Measurements from ENCODE around the gene CYB561.

DNA sequence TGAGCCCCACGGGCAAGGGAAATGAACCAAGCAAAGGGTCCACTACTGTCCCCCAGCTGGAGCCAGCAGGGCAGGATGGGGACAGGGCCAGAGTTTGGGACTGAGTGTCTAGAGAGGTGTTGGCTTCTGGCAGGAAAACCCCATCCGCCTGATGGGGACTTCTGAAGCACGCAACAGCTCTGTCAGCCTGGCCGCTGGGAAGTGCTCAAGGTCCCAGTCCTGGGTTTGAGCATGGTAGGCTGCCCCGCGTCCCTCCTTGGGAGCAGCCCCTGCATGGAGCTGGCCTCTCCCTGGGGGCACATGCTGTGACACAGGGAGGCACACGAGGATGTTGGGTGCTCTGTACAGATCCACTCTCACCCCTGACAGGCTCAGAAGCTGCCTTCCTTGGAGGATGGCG lies 45.3 kb upstream of the CYB561 start:
- TF ChIP-seq, protein P1, sequence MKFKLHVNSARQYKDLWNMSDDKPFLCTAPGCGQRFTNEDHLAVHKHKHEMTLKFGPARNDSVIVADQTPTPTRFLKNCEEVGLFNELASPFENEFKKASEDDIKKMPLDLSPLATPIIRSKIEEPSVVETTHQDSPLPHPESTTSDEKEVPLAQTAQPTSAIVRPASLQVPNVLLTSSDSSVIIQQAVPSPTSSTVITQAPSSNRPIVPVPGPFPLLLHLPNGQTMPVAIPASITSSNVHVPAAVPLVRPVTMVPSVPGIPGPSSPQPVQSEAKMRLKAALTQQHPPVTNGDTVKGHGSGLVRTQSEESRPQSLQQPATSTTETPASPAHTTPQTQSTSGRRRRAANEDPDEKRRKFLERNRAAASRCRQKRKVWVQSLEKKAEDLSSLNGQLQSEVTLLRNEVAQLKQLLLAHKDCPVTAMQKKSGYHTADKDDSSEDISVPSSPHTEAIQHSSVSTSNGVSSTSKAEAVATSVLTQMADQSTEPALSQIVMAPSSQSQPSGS (IDR thresholded peaks at IDR 0.05; ENCODE audit: low read length) = no peak
- TF ChIP-seq JUND (IDR thresholded peaks at IDR 0.05; ENCODE audit: low read depth, low read length) = no peak

All from GM12878 (cell line).